IMR-90 (cell line): ENCODE results near the gene ARRB1.

ENCODE experiments used
- FOS ChIP-seq: fragments of 150-350 bp; IDR thresholded peaks from 2 replicates; pipeline ENCODE4 v1.6.1; 2016; ENCODE audit warnings: low read depth, low read length
- POLR2A ChIP-seq: IDR thresholded peaks from 2 replicates; pipeline ENCODE4 v1.6.1; 2012; ENCODE audit warnings: mild to moderate bottlenecking, low read depth, low read length
- TF ChIP-seq, protein P1 (sequence below): conservative IDR thresholded peaks from 2 replicates; pipeline ENCODE4 v1.5.1; 2012; ENCODE audit warnings: mild to moderate bottlenecking, low read depth, low read length, improper control_type of control experiment

GRCh38 chr11:75308116-75308515 lies 43.3 kb downstream of the ARRB1 start:
- TF ChIP-seq, protein P1, sequence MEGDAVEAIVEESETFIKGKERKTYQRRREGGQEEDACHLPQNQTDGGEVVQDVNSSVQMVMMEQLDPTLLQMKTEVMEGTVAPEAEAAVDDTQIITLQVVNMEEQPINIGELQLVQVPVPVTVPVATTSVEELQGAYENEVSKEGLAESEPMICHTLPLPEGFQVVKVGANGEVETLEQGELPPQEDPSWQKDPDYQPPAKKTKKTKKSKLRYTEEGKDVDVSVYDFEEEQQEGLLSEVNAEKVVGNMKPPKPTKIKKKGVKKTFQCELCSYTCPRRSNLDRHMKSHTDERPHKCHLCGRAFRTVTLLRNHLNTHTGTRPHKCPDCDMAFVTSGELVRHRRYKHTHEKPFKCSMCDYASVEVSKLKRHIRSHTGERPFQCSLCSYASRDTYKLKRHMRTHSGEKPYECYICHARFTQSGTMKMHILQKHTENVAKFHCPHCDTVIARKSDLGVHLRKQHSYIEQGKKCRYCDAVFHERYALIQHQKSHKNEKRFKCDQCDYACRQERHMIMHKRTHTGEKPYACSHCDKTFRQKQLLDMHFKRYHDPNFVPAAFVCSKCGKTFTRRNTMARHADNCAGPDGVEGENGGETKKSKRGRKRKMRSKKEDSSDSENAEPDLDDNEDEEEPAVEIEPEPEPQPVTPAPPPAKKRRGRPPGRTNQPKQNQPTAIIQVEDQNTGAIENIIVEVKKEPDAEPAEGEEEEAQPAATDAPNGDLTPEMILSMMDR: no peak
- TF ChIP-seq POLR2A (no peak), FOS (no peak)
